ENCODE results near the gene ZBTB1.
"Not testable (repeated sequence)": the region's sequence is repeated elsewhere in the genome, so short reads cannot be mapped to it uniquely, and the experiment has no call there.

The ZBTB1 gene

DNA sequence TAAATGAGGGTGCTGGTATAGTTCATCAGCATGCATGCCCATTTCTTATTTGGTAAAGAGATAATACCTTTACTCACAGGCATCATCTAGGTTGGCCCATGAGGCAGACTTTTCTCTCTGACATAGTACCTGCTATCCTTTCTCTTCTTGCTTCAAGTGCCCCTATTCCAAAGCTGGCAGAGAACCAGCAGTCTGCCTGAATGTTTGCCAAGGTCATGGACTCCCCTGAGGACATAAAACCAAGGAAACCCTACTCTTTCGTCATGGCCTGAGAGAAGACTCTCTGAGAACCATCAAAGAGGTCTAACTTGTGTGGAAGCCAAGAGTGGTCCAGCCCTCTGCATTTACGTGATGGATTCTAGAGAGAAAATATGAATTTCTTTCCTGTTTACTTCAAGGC lies 57.1 kb downstream of the ZBTB1 start:
- no peaks in the 10 kb centered on the region for H3K27me3 Mint-ChIP-seq
- no peaks in the 10 kb centered on the region for H3K9me3 Mint-ChIP-seq
- H3K36me3 Mint-ChIP-seq (ENCODE audit: low read depth), result no peaks in the 10 kb centered on the region
- H3K27ac Mint-ChIP-seq, result no peak overlapping the region
- no peak for DNase-seq
- no peak overlapping the region for H3K4me3 Mint-ChIP-seq
- H3K4me1 Mint-ChIP-seq (ENCODE audit: low read depth), result peaks cover 4% of the 10 kb centered on the region

DNA sequence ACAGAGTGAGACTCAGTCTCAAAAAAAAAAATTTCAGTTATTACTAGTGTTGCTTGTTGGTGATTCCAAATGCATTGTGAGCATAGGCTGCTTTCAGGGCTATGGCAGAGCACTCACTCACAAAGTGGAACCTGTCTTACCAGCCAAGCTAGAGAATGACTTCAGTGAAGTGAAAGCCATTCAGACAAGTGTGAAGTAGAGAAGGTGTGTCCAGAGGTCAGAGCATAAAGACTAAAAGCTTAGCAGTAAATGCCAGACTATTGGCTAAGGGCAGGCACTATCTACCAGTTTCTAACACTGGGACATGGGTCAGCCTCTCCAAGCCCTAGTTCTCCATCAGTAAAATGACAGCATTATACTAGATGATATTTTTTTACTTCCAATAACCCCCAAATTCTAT lies 57.9 kb downstream of the ZBTB1 start:
- H3K27ac Mint-ChIP-seq, result no peak overlapping the region
- no peak overlapping the region for H3K4me3 Mint-ChIP-seq
- DNase-seq, result no peak
- peaks cover 4% of the 10 kb centered on the region for H3K4me1 Mint-ChIP-seq (ENCODE audit: low read depth)
- no peaks in the 10 kb centered on the region for H3K27me3 Mint-ChIP-seq
- H3K36me3 Mint-ChIP-seq (ENCODE audit: low read depth), result no peaks in the 10 kb centered on the region
- no peaks in the 10 kb centered on the region for H3K9me3 Mint-ChIP-seq

DNA sequence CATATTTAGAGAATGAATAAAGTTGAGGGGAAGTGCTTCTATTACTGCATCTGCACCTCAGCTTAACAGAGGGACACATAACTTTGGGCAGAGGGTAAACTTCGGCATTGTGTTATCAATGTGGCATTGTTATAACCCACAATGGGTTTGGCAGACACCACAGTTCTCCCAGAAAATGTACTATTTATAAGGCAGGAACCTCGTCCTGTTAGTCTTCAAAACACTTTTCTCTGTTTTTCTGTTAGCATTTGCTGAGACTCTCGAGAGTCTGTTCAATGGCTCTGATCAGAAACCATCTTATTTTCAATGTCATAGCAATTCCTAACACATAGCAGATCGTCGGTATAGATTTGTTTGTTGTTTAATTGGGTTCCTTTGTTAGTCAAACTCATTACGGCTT lies 59.1 kb downstream of the ZBTB1 start:
- DNase-seq, result no peak
- no peak overlapping the region for H3K27ac Mint-ChIP-seq
- no peaks in the 10 kb centered on the region for H3K36me3 Mint-ChIP-seq (ENCODE audit: low read depth)
- H3K4me3 Mint-ChIP-seq, result no peak overlapping the region
- peaks cover 4% of the 10 kb centered on the region for H3K4me1 Mint-ChIP-seq (ENCODE audit: low read depth)
- no peaks in the 10 kb centered on the region for H3K27me3 Mint-ChIP-seq
- no peaks in the 10 kb centered on the region for H3K9me3 Mint-ChIP-seq

DNA sequence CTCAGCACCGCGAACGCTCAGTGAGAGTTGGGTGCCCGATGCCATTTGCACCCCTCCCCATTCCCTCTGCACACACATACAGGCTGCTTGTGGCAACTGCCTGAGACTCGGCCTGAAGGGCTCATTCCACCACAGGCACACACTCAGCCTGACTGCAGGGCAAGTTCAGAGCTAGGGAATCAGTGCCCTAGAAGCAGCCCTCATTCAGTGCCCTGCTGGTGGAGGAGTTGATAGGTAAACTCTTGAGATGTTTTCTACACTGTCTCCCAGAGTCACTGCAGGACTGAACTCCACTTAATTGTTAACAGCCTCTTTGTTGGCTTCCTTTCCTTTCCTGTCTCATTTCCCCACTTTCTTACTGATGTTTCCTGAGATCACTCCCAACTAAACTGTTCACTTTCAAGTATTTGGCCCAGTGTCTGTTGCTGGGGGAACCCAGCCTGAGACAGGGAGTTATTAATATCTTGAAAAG lies 62.1 kb downstream of the ZBTB1 start:
- no peak overlapping the region for H3K27ac Mint-ChIP-seq
- H3K27me3 Mint-ChIP-seq, result no peaks in the 10 kb centered on the region
- H3K4me1 Mint-ChIP-seq (ENCODE audit: low read depth), result no peaks in the 10 kb centered on the region
- no peaks in the 10 kb centered on the region for H3K9me3 Mint-ChIP-seq
- no peak overlapping the region for H3K4me3 Mint-ChIP-seq
- H3K36me3 Mint-ChIP-seq (ENCODE audit: low read depth), result no peaks in the 10 kb centered on the region
- no peak for DNase-seq

DNA sequence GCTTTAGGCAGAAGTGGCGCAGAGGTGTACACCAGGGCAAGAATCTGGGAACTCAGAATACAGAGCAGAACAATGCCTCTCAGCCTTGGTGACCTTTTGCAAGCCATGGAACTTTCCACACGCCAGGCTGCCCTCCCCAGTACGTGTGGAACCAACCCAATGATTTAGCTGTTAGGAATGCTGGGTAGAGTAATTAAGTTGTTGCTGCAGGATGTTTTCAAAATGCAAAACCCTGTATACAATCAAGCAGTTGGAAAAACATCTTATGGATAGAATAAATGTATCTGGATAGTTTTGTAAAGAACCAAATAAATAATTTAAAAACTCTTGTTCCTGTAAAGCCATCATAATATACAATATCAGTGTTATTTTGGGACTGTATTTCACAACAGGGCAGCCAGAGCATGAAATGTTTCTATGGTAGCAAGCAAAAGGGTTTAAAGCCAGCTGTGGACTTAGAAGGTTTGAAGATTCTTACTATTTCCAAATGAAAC lies 64.6 kb downstream of the ZBTB1 start:
- H3K36me3 Mint-ChIP-seq (ENCODE audit: low read depth), result no peaks in the 10 kb centered on the region
- H3K27ac Mint-ChIP-seq, result no peak overlapping the region
- H3K9me3 Mint-ChIP-seq, result no peaks in the 10 kb centered on the region
- no peak overlapping the region for H3K4me3 Mint-ChIP-seq
- DNase-seq, result no peak
- H3K4me1 Mint-ChIP-seq (ENCODE audit: low read depth), result no peaks in the 10 kb centered on the region
- no peaks in the 10 kb centered on the region for H3K27me3 Mint-ChIP-seq

DNA sequence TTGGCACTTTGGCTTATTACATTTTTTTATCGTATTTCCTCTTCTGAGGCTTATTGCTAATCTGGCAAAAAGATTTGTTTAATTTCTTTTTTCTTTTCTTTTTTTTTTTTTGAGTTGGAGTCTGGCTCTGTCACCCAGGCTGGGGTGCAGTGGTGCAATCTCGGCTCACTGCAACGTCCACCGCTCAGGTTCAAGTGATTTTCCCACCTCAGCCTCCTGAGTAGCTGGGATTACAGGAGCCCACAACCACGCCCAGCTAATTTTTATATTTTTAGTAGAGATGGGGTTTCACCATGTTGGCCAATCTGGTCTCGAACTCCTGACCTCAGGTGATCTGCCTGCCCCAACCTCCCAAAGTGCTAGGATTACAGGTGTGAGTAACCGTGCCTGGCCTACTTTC lies 65.1 kb downstream of the ZBTB1 start:
- not testable (repeated sequence) for H3K4me3 Mint-ChIP-seq; H3K36me3 Mint-ChIP-seq (ENCODE audit: low read depth); H3K4me1 Mint-ChIP-seq (ENCODE audit: low read depth); H3K27ac Mint-ChIP-seq; H3K9me3 Mint-ChIP-seq; DNase-seq; H3K27me3 Mint-ChIP-seq

DNA sequence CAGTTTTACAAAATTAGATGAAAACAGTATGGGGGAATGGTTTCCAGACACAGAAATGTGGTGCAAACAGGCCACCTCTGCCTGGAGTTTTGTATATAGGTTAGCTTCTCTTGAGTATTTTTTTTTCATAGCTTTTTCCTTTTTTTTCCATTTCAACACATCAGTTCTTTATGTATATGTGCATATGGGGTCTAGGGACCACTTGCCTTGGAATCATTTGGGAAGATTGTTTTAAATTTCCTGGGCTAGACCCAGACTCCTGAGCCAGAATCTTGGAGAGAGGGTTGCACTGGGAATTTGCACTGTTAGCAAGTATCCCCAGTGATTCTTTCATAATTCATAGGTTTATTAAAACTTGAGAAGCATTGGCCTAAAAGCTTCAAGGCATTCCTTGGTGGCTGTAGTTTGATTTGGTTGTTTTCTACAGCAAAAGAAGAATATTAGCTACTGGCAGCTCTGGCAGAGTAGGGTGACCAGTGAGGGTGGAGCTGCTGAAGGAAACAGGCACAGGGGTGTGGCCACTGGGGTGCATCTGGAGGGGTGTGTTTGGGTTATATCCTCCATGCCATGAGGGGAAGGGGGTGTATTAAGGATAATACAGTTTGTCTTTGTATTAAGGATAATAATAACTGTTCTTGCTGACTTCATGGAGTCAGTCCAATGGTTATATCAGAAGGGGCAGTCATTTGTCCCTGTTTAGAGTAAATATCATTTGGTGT lies 68.0 kb downstream of the ZBTB1 start:
- no peak overlapping the region for H3K27ac Mint-ChIP-seq
- H3K4me3 Mint-ChIP-seq, result no peak overlapping the region
- DNase-seq, result no peak
- H3K9me3 Mint-ChIP-seq, result no peaks in the 10 kb centered on the region
- no peaks in the 10 kb centered on the region for H3K27me3 Mint-ChIP-seq
- H3K36me3 Mint-ChIP-seq (ENCODE audit: low read depth), result no peaks in the 10 kb centered on the region
- H3K4me1 Mint-ChIP-seq (ENCODE audit: low read depth), result no peaks in the 10 kb centered on the region

DNA sequence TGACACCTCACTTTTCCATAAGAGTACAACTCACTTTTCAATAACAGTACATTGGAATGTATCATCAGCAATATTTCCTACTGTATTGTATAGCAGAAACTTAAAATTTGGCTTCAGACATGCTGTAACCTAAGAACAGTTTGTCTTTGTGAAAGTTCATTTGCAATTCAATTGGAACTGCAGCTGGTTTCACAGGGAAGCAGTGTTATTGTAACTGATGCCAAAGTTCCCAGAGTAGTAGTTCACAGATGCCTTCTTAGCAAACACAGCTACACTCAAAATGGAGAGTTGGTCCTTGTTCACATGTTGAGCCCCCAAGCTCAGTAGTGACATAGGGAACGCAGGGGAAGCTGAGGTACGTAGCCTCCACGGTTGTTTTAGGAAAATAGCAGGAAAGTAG lies 68.5 kb downstream of the ZBTB1 start:
- Mint-ChIP-seq H3K36me3 (ENCODE audit: low read depth) (no peaks in the 10 kb centered on the region), H3K4me3 (no peak overlapping the region), H3K27me3 (no peaks in the 10 kb centered on the region), H3K27ac (no peak overlapping the region), H3K9me3 (no peaks in the 10 kb centered on the region), H3K4me1 (ENCODE audit: low read depth) (no peaks in the 10 kb centered on the region)
- DNase-seq, result no peak
